Naive B cell (primary cell): ENCODE measurements around the gene TRIM38. TPM values are rescaled to one million over a fixed set of nuclear protein-coding genes. Genes with fewer than 3 reads are reported as not detected.
"Not testable (repeated sequence)": the region's sequence is repeated elsewhere in the genome, so short reads cannot be mapped to it uniquely, and the experiment has no call there.

Experiments used
- ATAC-seq, 2 donors: fragments of 150-1000 bp; cut with Tn5 transposase; 2 replicates each; pipeline ENCODE4 v1.10.0; 2021; ENCODE audit warnings: low read depth in 2 of 2, mild to moderate bottlenecking in 2 of 2, moderate library complexity in 2 of 2
- DNase-seq: peaks from one replicate; pipeline ENCODE4 v3.0.0; 2022
- H3K27ac Mint-ChIP-seq, 6 donors: one replicate each; pipeline ENCODE4 v1.8.0; 2020 to 2022; ENCODE audit warnings: mild to moderate bottlenecking in 6 of 6, mixed read lengths in 6 of 6, moderate library complexity in 5 of 6, inconsistent platforms in 2 of 6
- H3K27me3 Mint-ChIP-seq, 3 donors: one replicate each; pipeline ENCODE4 v1.8.0; 2021 to 2022; ENCODE audit warnings: mixed read lengths in 3 of 3, mild to moderate bottlenecking in 1 of 3
- H3K36me3 Mint-ChIP-seq, 2 donors: one replicate each; pipeline ENCODE4 v1.8.0; 2020 to 2022; ENCODE audit warnings: mixed read lengths in 2 of 2, inconsistent platforms in 1 of 2, mild to moderate bottlenecking in 1 of 2
- H3K4me1 Mint-ChIP-seq, 3 donors: one replicate each; pipeline ENCODE4 v1.8.0; 2020 to 2022; ENCODE audit warnings: mixed read lengths in 3 of 3, inconsistent platforms in 1 of 3, mild to moderate bottlenecking in 1 of 3, moderate library complexity in 1 of 3
- H3K4me3 Mint-ChIP-seq, 8 donors: one replicate each; pipeline ENCODE4 v1.8.0; 2020 to 2022; ENCODE audit warnings: mild to moderate bottlenecking in 8 of 8, mixed read lengths in 8 of 8, moderate library complexity in 8 of 8, inconsistent platforms in 2 of 8
- H3K9me3 Mint-ChIP-seq, 7 donors: one replicate each; pipeline ENCODE4 v1.8.0; 2020 to 2022; ENCODE audit warnings: mixed read lengths in 7 of 7, mild to moderate bottlenecking in 5 of 7, inconsistent platforms in 2 of 7, moderate library complexity in 1 of 7
- polyA plus RNA-seq, 6 donors: library from polyadenylated mRNA; unstranded; fragments of 300-500 nt; fragmentation: Illumina TruSeq; gene quantifications; one replicate each; pipeline ENCODE4 v1.2.3, GENCODE V29; 2021; ENCODE audit warnings: low read depth in 6 of 6

The TRIM38 gene
- polyA plus RNA-seq, 6 donors from 2014 or later: 8.4 to 25.9 (median 19.5) TPM

GRCh38 chr6:25946631-25947030 lies 16.0 kb upstream of the TRIM38 start:
- H3K36me3 Mint-ChIP-seq: peaks cover 0 to 4% of the 10 kb centered on the region in 2 donors
- peaks cover 4 to 22% (median 9%) of the 10 kb centered on the region in 7 donors for H3K9me3 Mint-ChIP-seq
- no peak for ATAC-seq
- peaks cover 4 to 22% (median 6%) of the 10 kb centered on the region in 3 donors for H3K4me1 Mint-ChIP-seq
- H3K27ac Mint-ChIP-seq: peak overlapping the region in 1 of 6 donors; percentile 4
- DNase-seq: no peak
- no peaks in the 10 kb centered on the region for H3K27me3 Mint-ChIP-seq
- H3K4me3 Mint-ChIP-seq: no peak overlapping the region

DNA sequence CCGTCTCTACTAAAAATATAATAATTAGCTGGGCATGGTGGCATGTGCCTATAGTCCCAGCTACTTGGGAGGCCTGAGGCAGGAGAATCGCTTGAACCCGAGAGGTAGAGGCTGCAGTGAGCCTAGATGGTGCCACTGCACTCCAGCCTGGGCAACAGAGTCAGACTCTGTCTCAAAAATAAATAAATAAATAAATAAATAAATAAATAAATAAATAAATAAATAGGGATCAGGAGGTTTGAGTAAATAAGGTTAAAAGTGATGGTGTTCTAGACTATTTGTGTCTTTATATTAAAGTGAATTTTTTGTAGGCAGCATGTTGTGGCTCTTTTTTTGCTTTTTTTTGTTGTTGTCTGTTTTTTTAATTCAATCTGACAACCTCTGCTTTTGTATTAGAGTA lies 15.1 kb upstream of the TRIM38 start:
- peak overlapping the region in 1 of 8 donors; percentile 1 for H3K4me3 Mint-ChIP-seq
- not testable (repeated sequence) for DNase-seq

DNA sequence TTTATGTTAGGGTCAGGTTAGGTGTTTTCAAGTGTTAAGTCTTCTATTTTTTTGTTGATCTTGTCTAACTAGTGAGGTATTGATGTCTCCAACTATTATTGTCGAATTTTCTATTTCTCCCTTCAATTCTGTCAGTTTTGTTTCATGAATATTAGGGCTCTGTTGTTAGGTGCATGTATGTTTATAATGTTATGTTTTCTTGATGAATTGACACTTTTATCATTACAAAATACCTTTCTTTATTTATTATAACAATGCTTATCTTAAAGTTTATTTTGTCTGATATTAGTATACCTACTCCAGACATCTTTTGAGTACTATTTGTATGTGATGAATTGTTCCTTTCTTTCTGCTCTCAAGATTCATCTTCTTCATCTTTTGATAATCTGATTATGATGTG lies 12.9 kb upstream of the TRIM38 start:
- no peaks in the 10 kb centered on the region for H3K27me3 Mint-ChIP-seq
- H3K4me1 Mint-ChIP-seq: peaks cover 4 to 15% (median 6%) of the 10 kb centered on the region in 3 donors
- H3K4me3 Mint-ChIP-seq: no peak overlapping the region
- no peak overlapping the region for H3K27ac Mint-ChIP-seq
- H3K9me3 Mint-ChIP-seq: peaks cover 4 to 22% (median 9%) of the 10 kb centered on the region in 7 donors
- ATAC-seq (no peak), DNase-seq (no peak)
- H3K36me3 Mint-ChIP-seq: peaks cover 0 to 4% of the 10 kb centered on the region in 2 donors

More for the DNA sequence above, 15.1 kb upstream of the TRIM38 start:
- not testable (repeated sequence) for ATAC-seq, H3K27ac Mint-ChIP-seq, H3K36me3 Mint-ChIP-seq, H3K27me3 Mint-ChIP-seq
- H3K9me3 Mint-ChIP-seq: peaks cover 4 to 22% (median 9%) of the 10 kb centered on the region in 7 donors
- H3K4me1 Mint-ChIP-seq: peaks cover 4 to 20% (median 6%) of the 10 kb centered on the region in 3 donors

GRCh38 chr6:25950297-25950696 lies 12.3 kb upstream of the TRIM38 start:
- ATAC-seq (no peak), DNase-seq (no peak)
- H3K27me3 Mint-ChIP-seq: no peaks in the 10 kb centered on the region
- H3K4me1 Mint-ChIP-seq: peaks cover 4 to 15% (median 6%) of the 10 kb centered on the region in 3 donors
- H3K36me3 Mint-ChIP-seq: peaks cover 0 to 4% of the 10 kb centered on the region in 2 donors
- H3K4me3 Mint-ChIP-seq: no peak overlapping the region
- H3K9me3 Mint-ChIP-seq: peaks cover 4 to 18% (median 8%) of the 10 kb centered on the region in 7 donors
- peak overlapping the region in 1 of 6 donors; percentile 79 for H3K27ac Mint-ChIP-seq

DNA sequence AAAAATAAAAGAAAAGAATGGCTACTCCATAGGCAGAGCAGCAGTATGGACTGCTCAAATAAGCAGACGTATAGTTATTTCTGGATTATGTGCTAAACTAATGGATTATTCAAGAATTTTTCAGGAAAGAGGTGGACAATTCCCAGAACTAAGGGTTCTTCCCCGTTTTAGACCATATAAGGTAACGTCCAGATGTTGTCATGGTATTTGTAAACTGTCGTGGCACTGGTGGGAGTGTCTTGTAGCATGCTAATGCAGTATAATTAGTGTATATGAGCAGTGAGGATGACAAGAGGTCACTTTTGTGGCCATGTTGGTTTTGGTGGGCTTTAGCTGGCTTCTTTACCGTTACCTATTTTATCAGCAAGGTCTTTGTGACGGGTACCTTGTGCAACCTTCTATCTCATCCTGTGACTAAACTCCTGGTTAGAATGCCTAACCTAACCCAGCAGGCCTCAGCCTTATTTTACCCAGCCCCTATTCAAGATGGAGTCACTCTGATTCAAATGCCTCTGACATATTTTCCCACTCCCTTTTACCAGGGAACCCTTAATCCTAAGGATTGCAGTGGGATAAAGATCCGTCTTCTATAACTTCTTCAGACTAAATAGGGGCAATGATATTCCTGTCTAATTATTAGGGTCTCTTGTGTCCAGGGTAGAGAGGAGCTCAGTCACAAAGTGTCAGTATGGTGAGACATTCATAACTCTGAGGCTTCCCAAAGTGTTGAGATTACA lies 11.1 kb upstream of the TRIM38 start:
- no peaks in the 10 kb centered on the region for H3K27me3 Mint-ChIP-seq
- no peak overlapping the region for H3K4me3 Mint-ChIP-seq
- peaks cover 0 to 4% of the 10 kb centered on the region in 2 donors for H3K36me3 Mint-ChIP-seq
- ATAC-seq: no peak
- no peak for DNase-seq
- H3K9me3 Mint-ChIP-seq: peaks cover 0 to 10% (median 3%) of the 10 kb centered on the region in 7 donors
- H3K4me1 Mint-ChIP-seq: peaks cover 3 to 13% (median 5%) of the 10 kb centered on the region in 3 donors
- no peak overlapping the region for H3K27ac Mint-ChIP-seq

- Mint-ChIP-seq H3K9me3 (peaks cover 0 to 10% (median 3%) of the 10 kb centered on the region in 7 donors), H3K27me3 (no peaks in the 10 kb centered on the region), H3K4me1 (peaks cover 0 to 4% (median 0%) of the 10 kb centered on the region in 3 donors), H3K27ac (no peak overlapping the region), H3K4me3 (no peak overlapping the region), H3K36me3 (peaks cover 0 to 4% of the 10 kb centered on the region in 2 donors)
- no peak for DNase-seq
- ATAC-seq: no peak
These were observed 10.1 kb upstream of the TRIM38 start for GRCh38 chr6:25952535-25952934.

- Mint-ChIP-seq H3K9me3 (peaks cover 0 to 10% (median 3%) of the 10 kb centered on the region in 7 donors), H3K36me3 (peaks cover 0 to 4% of the 10 kb centered on the region in 2 donors), H3K4me3 (no peak overlapping the region), H3K4me1 (peaks cover 7 to 12% (median 9%) of the 10 kb centered on the region in 3 donors), H3K27me3 (no peaks in the 10 kb centered on the region), H3K27ac (peak overlapping the region in 1 of 6 donors; percentile 13)
- DNase-seq: no peak
- ATAC-seq: no peak
These were observed 8.9 kb upstream of the TRIM38 start for GRCh38 chr6:25953733-25954132.

GRCh38 chr6:25954756-25955155 lies 7.8 kb upstream of the TRIM38 start:
- no peak overlapping the region for H3K27ac Mint-ChIP-seq
- DNase-seq (no peak), ATAC-seq (no peak)
- no peaks in the 10 kb centered on the region for H3K27me3 Mint-ChIP-seq
- peaks cover 0 to 7% (median 3%) of the 10 kb centered on the region in 7 donors for H3K9me3 Mint-ChIP-seq
- peaks cover 0 to 4% of the 10 kb centered on the region in 2 donors for H3K36me3 Mint-ChIP-seq
- peaks cover 18 to 22% (median 18%) of the 10 kb centered on the region in 3 donors for H3K4me1 Mint-ChIP-seq
- H3K4me3 Mint-ChIP-seq: no peak overlapping the region

DNA sequence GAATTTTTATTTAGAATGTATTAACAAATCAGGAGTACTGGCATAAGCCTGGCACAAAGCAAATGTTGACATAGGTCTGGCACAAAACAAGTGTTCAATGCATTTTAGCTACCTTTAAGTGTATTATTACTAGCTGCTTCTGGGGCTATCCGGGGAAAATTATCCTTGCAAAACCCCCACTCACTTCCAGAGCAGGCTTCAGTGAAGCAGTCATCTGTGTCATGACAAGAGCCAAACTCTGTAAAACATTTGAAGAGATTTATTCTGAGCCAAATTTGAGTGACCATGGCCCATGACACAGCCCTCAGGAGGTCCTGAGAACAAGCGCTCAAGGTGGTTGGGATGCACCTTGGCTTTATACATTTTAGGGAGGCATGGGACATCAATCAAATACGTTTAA lies 6.4 kb upstream of the TRIM38 start:
- ATAC-seq: no peak
- H3K4me3 Mint-ChIP-seq: peak overlapping the region in 1 of 8 donors; percentile 15
- no peak overlapping the region for H3K27ac Mint-ChIP-seq

GRCh38 chr6:25958700-25959162 lies 3.9 kb upstream of the TRIM38 start:
- Mint-ChIP-seq H3K27ac (peak overlapping the region; percentile 20 to 85 (median 71)), H3K4me1 (peaks cover 45 to 51% (median 47%) of the 10 kb centered on the region in 3 donors)

More for the DNA sequence above, 6.4 kb upstream of the TRIM38 start:
- no peak for DNase-seq
- peaks cover 32 to 33% (median 32%) of the 10 kb centered on the region in 3 donors for H3K4me1 Mint-ChIP-seq
- no peaks in the 10 kb centered on the region for H3K9me3 Mint-ChIP-seq
- no peaks in the 10 kb centered on the region for H3K36me3 Mint-ChIP-seq
- H3K27me3 Mint-ChIP-seq: no peaks in the 10 kb centered on the region

DNA sequence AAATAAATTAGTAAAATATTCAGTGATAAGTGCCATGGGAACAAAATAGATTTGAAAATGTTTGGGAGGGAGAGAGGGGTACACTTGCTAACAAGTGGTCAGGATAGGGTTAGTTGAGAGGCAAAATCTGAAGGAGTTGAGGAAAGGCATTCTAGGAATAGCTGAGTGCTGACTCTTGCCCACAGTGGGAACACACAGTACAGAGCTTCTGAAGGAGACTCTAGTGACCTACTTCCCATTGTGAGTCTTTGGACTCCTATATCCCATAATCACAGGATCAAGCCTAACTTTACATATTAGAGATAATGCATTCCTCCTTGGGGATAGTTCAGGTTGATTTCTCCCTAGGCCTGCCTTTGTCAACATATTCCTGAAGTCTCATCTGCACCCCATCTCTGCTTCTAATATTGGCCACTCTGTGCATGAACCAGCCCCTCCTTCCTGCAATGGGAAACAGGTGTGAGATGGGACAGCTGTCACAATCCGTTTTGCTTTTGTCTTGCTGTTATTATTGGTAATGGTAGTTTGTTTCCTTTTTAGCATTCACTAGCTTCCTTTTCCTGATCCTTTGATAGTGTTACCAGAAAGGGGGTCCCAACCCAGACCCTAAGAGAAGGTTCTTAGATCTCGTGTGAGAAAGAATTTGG lies 2.6 kb upstream of the TRIM38 start:
- Mint-ChIP-seq H3K4me3 (peak overlapping the region; percentile 17 to 99 (median 62)), H3K27ac (peak overlapping the region in 5 of 6 donors; percentile 42 to 99 (median 79)), H3K4me1 (peaks cover 57 to 63% (median 59%) of the 10 kb centered on the region in 3 donors), H3K27me3 (no peaks in the 10 kb centered on the region), H3K9me3 (no peaks in the 10 kb centered on the region), H3K36me3 (peaks cover 6 to 20% of the 10 kb centered on the region in 2 donors)
- DNase-seq (no peak), ATAC-seq (no peak)

More at GRCh38 chr6:25958700-25959162, 3.9 kb upstream of the TRIM38 start:
- Mint-ChIP-seq H3K9me3 (no peaks in the 10 kb centered on the region), H3K4me3 (peak overlapping the region in 7 of 8 donors; percentile 44 to 99 (median 69)), H3K36me3 (peaks cover 0 to 12% of the 10 kb centered on the region in 2 donors), H3K27me3 (no peaks in the 10 kb centered on the region)
- no peak for DNase-seq
- no peak for ATAC-seq

- Mint-ChIP-seq H3K27me3 (no peaks in the 10 kb centered on the region), H3K4me1 (peaks cover 63 to 66% (median 63%) of the 10 kb centered on the region in 3 donors), H3K27ac (peak overlapping the region in 5 of 6 donors; percentile 62 to 100 (median 99)), H3K4me3 (peak overlapping the region in 5 of 8 donors; percentile 72 to 100 (median 99)), H3K36me3 (peaks cover 6 to 20% of the 10 kb centered on the region in 2 donors), H3K9me3 (no peaks in the 10 kb centered on the region)
- ATAC-seq (no peak), DNase-seq (no peak)
These were observed 1.9 kb upstream of the TRIM38 start for GRCh38 chr6:25960734-25961133.

- H3K27ac Mint-ChIP-seq: peak overlapping the region; percentile 95 to 100 (median 99)
- DNase-seq: no peak
- H3K4me1 Mint-ChIP-seq: peaks cover 70 to 74% (median 73%) of the 10 kb centered on the region in 3 donors
- peaks cover 10 to 26% of the 10 kb centered on the region in 2 donors for H3K36me3 Mint-ChIP-seq
- H3K4me3 Mint-ChIP-seq: peak overlapping the region; percentile 92 to 100 (median 98)
- no peak for ATAC-seq
- no peaks in the 10 kb centered on the region for H3K9me3 Mint-ChIP-seq
- H3K27me3 Mint-ChIP-seq: no peaks in the 10 kb centered on the region
These were observed 918 bp upstream of the TRIM38 start for GRCh38 chr6:25961619-25962148.
